ENCODE results near the gene OR6B1. TPM values are rescaled to one million over a fixed set of nuclear protein-coding genes. Genes with fewer than 3 reads are reported as not detected.

Gene OR6B1
- total RNA-seq, 4 donors from 2014 or later, result not detected

DNA sequence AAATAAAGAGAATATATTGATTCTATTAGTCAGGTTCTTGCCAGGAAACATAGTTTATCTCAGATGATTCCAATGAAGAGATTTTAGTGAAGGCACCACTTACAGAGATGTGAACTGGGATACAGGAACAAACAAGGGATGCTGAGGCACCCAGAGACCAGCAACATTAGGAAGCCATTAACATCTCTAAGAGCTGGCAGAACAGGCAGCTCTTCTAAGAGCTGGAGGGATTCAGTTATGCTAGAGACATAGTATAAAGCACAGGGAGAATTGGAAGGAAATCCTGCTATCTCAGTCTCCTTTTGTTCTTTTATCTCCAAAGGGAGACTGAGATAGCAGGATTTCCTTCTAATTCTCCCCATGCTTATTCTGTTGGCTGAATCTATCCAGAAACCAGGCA lies 22.0 kb downstream of the OR6B1 start:
- in situ Hi-C loops (cut with MboI; ENCODE audit: low pct_ligation_motif_present in 1 of 4, low pct_unique_long_range_greater_than_20kb in 1 of 4, low sequenced_read_pairs in 3 of 4), result no loop called here
- no peak for TF ChIP-seq EP300 (IDR thresholded peaks at IDR 0.05; ENCODE audit: low read depth)
- no peak for TF ChIP-seq POLR2A (IDR thresholded peaks at IDR 0.05)
- TF ChIP-seq, protein P1, sequence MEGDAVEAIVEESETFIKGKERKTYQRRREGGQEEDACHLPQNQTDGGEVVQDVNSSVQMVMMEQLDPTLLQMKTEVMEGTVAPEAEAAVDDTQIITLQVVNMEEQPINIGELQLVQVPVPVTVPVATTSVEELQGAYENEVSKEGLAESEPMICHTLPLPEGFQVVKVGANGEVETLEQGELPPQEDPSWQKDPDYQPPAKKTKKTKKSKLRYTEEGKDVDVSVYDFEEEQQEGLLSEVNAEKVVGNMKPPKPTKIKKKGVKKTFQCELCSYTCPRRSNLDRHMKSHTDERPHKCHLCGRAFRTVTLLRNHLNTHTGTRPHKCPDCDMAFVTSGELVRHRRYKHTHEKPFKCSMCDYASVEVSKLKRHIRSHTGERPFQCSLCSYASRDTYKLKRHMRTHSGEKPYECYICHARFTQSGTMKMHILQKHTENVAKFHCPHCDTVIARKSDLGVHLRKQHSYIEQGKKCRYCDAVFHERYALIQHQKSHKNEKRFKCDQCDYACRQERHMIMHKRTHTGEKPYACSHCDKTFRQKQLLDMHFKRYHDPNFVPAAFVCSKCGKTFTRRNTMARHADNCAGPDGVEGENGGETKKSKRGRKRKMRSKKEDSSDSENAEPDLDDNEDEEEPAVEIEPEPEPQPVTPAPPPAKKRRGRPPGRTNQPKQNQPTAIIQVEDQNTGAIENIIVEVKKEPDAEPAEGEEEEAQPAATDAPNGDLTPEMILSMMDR (IDR thresholded peaks at IDR 0.05), result no peak
- no peak for TF ChIP-seq POLR2AphosphoS5 (IDR thresholded peaks at IDR 0.05)
- intact Hi-C loops (cut with DNase I; ENCODE audit: low total_unique reads), result no loop called here
- H3K9me3 ChIP-seq, result no peaks in the 10 kb centered on the region
- H3K27ac ChIP-seq, result no peak overlapping the region
- no peak overlapping the region for H3K4me3 ChIP-seq
- H3K4me1 ChIP-seq, result no peaks in the 10 kb centered on the region
- no peak for DNase-seq
- H3K27me3 ChIP-seq, result no peaks in the 10 kb centered on the region
- no peaks in the 10 kb centered on the region for H3K36me3 ChIP-seq

DNA sequence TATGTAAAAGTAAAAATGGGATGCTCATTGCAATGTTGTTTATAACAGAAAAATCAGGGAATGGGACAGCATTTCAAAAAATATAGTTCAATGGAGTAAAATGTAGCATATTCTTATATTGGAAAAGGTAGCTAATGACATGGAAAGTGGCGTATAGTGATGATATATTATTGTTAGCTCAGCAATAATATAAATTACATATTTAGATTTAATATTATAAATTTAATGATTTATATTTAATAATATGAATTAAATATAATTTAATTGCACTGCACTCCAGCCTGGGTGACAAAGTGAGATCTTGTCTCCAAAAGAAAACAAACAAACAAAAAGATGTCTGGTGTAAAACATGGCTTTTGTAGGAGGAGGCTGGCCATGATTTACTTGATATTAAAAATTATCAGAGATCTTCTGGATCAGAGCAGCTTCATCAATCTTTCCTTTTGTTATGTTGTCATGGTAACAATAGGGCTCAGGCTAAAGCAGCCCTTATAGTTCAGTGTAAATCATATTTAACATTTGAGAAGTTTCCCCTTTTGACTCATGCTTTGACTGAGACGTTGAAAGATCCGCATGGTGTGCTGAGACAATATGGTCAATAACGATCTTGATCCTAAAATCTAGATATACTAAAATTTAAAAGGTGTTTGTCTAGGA lies 23.2 kb downstream of the OR6B1 start:
- TF ChIP-seq EP300 (IDR thresholded peaks at IDR 0.05; ENCODE audit: low read depth) (no peak), POLR2A (IDR thresholded peaks at IDR 0.05) (no peak), POLR2AphosphoS5 (IDR thresholded peaks at IDR 0.05) (no peak)
- TF ChIP-seq, protein P1 (IDR thresholded peaks at IDR 0.05), result no peak
- in situ Hi-C loops (cut with MboI; ENCODE audit: low pct_ligation_motif_present in 1 of 4, low pct_unique_long_range_greater_than_20kb in 1 of 4, low sequenced_read_pairs in 3 of 4) (no loop called here), intact Hi-C loops (cut with DNase I; ENCODE audit: low total_unique reads) (no loop called here)
- no peak for DNase-seq
- WGBS, 2 donors (ENCODE audit: low coverage in 1 of 2), result 75 to 81% methylated on average over 4 of the region's 4 CpGs
- Histone ChIP-seq H3K4me1 (no peaks in the 10 kb centered on the region), H3K36me3 (no peaks in the 10 kb centered on the region), H3K27me3 (no peaks in the 10 kb centered on the region), H3K9me3 (no peaks in the 10 kb centered on the region), H3K27ac (no peak overlapping the region), H3K4me3 (no peak overlapping the region)

DNA sequence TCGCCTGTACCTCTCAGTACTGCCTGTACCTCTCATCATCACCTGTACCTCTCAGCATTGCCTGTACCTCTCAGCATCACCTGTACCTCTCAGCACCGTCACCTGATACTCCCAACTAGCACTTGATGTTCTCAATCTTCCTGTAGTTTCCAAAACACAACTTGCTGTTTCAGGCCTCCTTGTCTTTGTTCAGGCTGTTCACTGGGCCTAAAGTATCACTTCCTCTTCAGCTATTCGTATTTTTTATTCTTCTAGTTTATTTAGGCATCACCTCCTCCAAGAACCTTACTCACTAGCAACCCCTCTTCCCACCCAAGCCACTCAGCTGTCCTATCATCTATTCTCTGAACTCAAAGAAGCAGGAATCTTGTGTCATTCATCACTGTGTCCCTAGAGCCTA lies 24.1 kb downstream of the OR6B1 start:
- Histone ChIP-seq H3K27ac (no peak overlapping the region), H3K36me3 (no peaks in the 10 kb centered on the region), H3K4me3 (no peak overlapping the region), H3K27me3 (no peaks in the 10 kb centered on the region), H3K4me1 (no peaks in the 10 kb centered on the region), H3K9me3 (no peaks in the 10 kb centered on the region)
- no peak for DNase-seq
- intact Hi-C loops (cut with DNase I; ENCODE audit: low total_unique reads), result no loop called here
- in situ Hi-C loops (cut with MboI; ENCODE audit: low pct_ligation_motif_present in 1 of 4, low pct_unique_long_range_greater_than_20kb in 1 of 4, low sequenced_read_pairs in 3 of 4), result no loop called here
- WGBS, 2 donors (ENCODE audit: low coverage in 1 of 2), result 73 to 81% methylated on average over 3 of the region's 3 CpGs
- TF ChIP-seq, protein P1 (IDR thresholded peaks at IDR 0.05), result no peak
- TF ChIP-seq POLR2A (IDR thresholded peaks at IDR 0.05) (no peak), POLR2AphosphoS5 (IDR thresholded peaks at IDR 0.05) (no peak), EP300 (IDR thresholded peaks at IDR 0.05; ENCODE audit: low read depth) (no peak)

DNA sequence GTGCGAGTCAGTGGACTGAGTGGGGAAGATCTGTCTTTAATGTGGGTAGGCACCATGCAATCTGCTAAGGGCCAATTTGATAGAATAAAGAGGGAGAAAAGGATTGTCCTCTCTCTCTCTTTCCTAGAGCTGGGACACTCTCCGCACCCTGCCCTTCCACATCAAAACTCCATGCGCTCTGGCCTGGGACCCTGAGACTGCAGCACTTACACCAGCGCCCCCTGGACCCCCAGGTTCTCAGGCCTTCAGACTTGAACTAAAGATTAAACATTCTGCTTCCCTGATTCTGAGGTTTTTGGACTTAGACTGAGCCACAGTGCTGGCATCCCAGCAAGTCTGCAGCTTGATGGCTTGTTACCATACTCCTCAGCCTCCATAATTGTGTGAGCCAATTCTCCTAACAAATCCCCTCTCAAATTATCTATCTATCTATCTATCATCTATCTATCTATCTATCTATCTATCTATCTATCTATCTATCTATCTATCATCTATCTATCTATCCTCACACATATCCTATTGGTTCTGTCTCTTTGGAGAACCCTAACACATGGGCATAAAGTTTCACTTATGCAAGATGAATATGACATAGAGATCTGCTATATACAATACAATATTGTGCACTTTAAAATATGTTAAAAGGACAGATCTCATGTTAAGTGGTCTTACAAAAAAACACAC lies 26.2 kb downstream of the OR6B1 start:
- in situ Hi-C loops (cut with MboI; ENCODE audit: low pct_ligation_motif_present in 1 of 4, low pct_unique_long_range_greater_than_20kb in 1 of 4, low sequenced_read_pairs in 3 of 4) (no loop called here), intact Hi-C loops (cut with DNase I; ENCODE audit: low total_unique reads) (no loop called here)
- no peaks in the 10 kb centered on the region for H3K9me3 ChIP-seq
- no peaks in the 10 kb centered on the region for H3K27me3 ChIP-seq
- no peak overlapping the region for H3K4me3 ChIP-seq
- 55 to 66% methylated on average over 4 of the region's 4 CpGs for WGBS, 2 donors (ENCODE audit: low coverage in 1 of 2)
- no peak for DNase-seq
- H3K36me3 ChIP-seq, result no peaks in the 10 kb centered on the region
- H3K4me1 ChIP-seq, result no peaks in the 10 kb centered on the region
- no peak overlapping the region for H3K27ac ChIP-seq
- TF ChIP-seq POLR2AphosphoS5 (IDR thresholded peaks at IDR 0.05), result no peak
- TF ChIP-seq, protein P1 (IDR thresholded peaks at IDR 0.05), result no peak
- no peak for TF ChIP-seq EP300 (IDR thresholded peaks at IDR 0.05; ENCODE audit: low read depth)
- TF ChIP-seq POLR2A (IDR thresholded peaks at IDR 0.05), result no peak
